ENCODE data around the gene PRKN. TPM values are rescaled to one million over a fixed set of nuclear protein-coding genes. Genes with fewer than 3 reads are reported as not detected.

The PRKN gene
- total RNA-seq, 1 experiment from 2014 or later = 2.0 TPM

DNA sequence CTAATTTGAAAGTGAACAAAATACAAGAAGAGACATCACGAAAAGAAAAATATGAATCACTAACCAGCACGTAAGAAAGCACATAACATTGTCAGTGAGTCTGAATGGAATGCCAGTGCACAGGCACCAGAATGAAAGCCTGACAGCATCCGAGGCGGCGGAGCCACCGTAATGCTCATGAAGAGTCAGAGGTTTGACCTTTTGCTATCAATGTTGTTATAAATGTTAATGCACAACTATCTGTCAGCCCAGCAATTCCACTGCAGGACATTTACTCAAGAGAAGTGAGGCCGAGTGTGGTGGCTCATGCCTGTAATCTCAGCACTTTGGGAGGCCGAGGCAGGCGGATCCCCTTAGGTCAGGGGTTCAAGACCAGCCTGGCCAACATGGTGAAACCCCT lies 562.1 kb downstream of the PRKN start:
- H2BK20ac ChIP-seq (ENCODE audit: low read depth, low read length, poor library complexity, severe bottlenecking) = no peak overlapping the region
- H3K9me3 ChIP-seq (ENCODE audit: control insufficient read depth, low read depth, low read length) = no peaks in the 10 kb centered on the region
- WGBS (ENCODE audit: extremely low coverage, insufficient read length, low lambda C conversion rate) = no CpG with 5 or more reads among the region's 9 CpGs
- H3K79me2 ChIP-seq (ENCODE audit: insufficient read depth, low read length) = no peaks in the 10 kb centered on the region
- peaks cover 2% of the 10 kb centered on the region; the same call in 1 of the 2 replicates for H3K27me3 ChIP-seq (ENCODE audit: insufficient read depth, low read length)
- H3K4me2 ChIP-seq (ENCODE audit: insufficient read depth, insufficient read length, low read length) = no peak overlapping the region
- TF ChIP-seq, protein P1, sequence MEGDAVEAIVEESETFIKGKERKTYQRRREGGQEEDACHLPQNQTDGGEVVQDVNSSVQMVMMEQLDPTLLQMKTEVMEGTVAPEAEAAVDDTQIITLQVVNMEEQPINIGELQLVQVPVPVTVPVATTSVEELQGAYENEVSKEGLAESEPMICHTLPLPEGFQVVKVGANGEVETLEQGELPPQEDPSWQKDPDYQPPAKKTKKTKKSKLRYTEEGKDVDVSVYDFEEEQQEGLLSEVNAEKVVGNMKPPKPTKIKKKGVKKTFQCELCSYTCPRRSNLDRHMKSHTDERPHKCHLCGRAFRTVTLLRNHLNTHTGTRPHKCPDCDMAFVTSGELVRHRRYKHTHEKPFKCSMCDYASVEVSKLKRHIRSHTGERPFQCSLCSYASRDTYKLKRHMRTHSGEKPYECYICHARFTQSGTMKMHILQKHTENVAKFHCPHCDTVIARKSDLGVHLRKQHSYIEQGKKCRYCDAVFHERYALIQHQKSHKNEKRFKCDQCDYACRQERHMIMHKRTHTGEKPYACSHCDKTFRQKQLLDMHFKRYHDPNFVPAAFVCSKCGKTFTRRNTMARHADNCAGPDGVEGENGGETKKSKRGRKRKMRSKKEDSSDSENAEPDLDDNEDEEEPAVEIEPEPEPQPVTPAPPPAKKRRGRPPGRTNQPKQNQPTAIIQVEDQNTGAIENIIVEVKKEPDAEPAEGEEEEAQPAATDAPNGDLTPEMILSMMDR (conservative IDR thresholded peaks at IDR 0.05) = no peak
- H2AK5ac ChIP-seq (ENCODE audit: insufficient read length, low read length) = no peak overlapping the region
- H3K79me1 ChIP-seq (ENCODE audit: insufficient read depth, low read depth, low read length, poor library complexity, severe bottlenecking) = no peaks in the 10 kb centered on the region
- Mint-ChIP-seq H3K36me3 (ENCODE audit: insufficient read depth in 1 of 3, low read depth in 3 of 3) (no peaks in the 10 kb centered on the region), H3K4me3 (no peak overlapping the region), H3K27ac (no peak overlapping the region), H3K4me1 (0 out of 4 replicates have a peak, but pooled peaks cover 0 to 3% of the 10 kb centered on the region in 2 experiments), H3K27me3 (ENCODE audit: low read depth) (no peaks in the 10 kb centered on the region), H3K9me3 (no peaks in the 10 kb centered on the region)
- no peak overlapping the region for H3K18ac ChIP-seq (ENCODE audit: insufficient read length, low read depth, low read length)
- H2AFZ ChIP-seq (ENCODE audit: low read length) = no peak overlapping the region
- H2BK15ac ChIP-seq (ENCODE audit: low read depth, low read length) = no peak overlapping the region
- no peak overlapping the region for H2BK120ac ChIP-seq (ENCODE audit: low read depth, low read length, poor library complexity, severe bottlenecking)
- no peak overlapping the region for H4K5ac ChIP-seq (ENCODE audit: insufficient read length, low read depth, low read length)
- no peak overlapping the region for H3K27ac ChIP-seq (ENCODE audit: insufficient read length, low read depth, low read length)
- no peak overlapping the region for H4K8ac ChIP-seq (replicated peaks; ENCODE audit: insufficient read length, low read depth, low read length)
- no peaks in the 10 kb centered on the region for H3K4me1 ChIP-seq (ENCODE audit: insufficient read depth, low read length)
- H4K91ac ChIP-seq (ENCODE audit: insufficient read length, low read depth, low read length) = no peak overlapping the region
- H3K9ac ChIP-seq (ENCODE audit: extremely low read depth, insufficient read length, low read length) = no peak overlapping the region
- no peak overlapping the region for H3K23ac ChIP-seq (ENCODE audit: insufficient read length, low read depth, low read length)
- H3K14ac ChIP-seq (ENCODE audit: insufficient read depth, low read length) = no peak overlapping the region
- no peak overlapping the region for H3K4ac ChIP-seq (ENCODE audit: low read depth, low read length)
- H3T11ph ChIP-seq (ENCODE audit: low read length) = no peak overlapping the region
- H2BK5ac ChIP-seq (ENCODE audit: insufficient read length, low read length) = no peak overlapping the region
- H3K56ac ChIP-seq (ENCODE audit: insufficient read length, low read depth, low read length) = no peak overlapping the region
- H4K20me1 ChIP-seq (ENCODE audit: control insufficient read depth, insufficient read depth, insufficient read length) = no peaks in the 10 kb centered on the region
- no peaks in the 10 kb centered on the region for H3K23me2 ChIP-seq (ENCODE audit: insufficient read length, low read depth, low read length, poor library complexity, severe bottlenecking)
- H2BK12ac ChIP-seq (ENCODE audit: insufficient read length, low read depth, low read length) = no peak overlapping the region
- DNase-seq = no peak
